K562 (cell line): ENCODE results near the gene MFSD6. TPM values are rescaled to one million over a fixed set of nuclear protein-coding genes. Genes with fewer than 3 reads are reported as not detected.

Source experiments
- ATAC-seq: fragments of 200-7000 bp; cut with Tn5 transposase; 3 replicates; pipeline ENCODE4 v1.9.1; 2020; ENCODE audit warnings: moderate library complexity
- BruUV-seq: library from RNA; stranded (reverse); fragments of 400-500 nt; replicated peaks from 2 replicates; lab custom pipeline; 2021; lab: Mats Ljungman, UMichigan
- CTCF ChIA-PET: fragments of 300-600 bp; formaldehyde crosslinking; extraction: SDS; loops from one replicate; lab custom pipeline; 2021; ENCODE audit warnings: low intra/inter-chr PET ratio; lab: Yijun Ruan, JAX
- POLR2A ChIA-PET: fragments of 300-600, 350-650 bp; sonication (Branson Sonifier 250); formaldehyde crosslinking; extraction: SDS; loops from one replicate; lab custom pipeline; 2021; ENCODE audit warnings: antibody characterized with exemption, inconsistent platforms; lab: Yijun Ruan, JAX
- DNase-seq, 4 experiments: peaks; one replicate each; pipeline versions ENCODE4 v3.0.0 to v3.0.0-alpha.2; 2011 to 2018; ENCODE audit warnings: low spot score in 3 of 4, mixed read lengths in 3 of 4; ENCODE audit errors: extremely low read depth in 1 of 4
- FAIRE-seq: peaks from 2 replicates; lab custom pipeline; 2011; peaks lifted over from hg19 to GRCh38; lab: Jason Lieb, UNC
- H2AFZ ChIP-seq: 2 replicates; pipeline ENCODE4 v1.6.0; 2011; ENCODE audit warnings: low read depth, low read length, control low read depth, inconsistent platforms
- H3K27ac ChIP-seq: fragments of 200-600 bp; 3 replicates; pipeline ENCODE4 v1.8.0; 2011; ENCODE audit warnings: low read depth, mild to moderate bottlenecking, control low read depth, inconsistent platforms, low read length, moderate library complexity, mixed read lengths; ENCODE audit errors: extremely low read depth
- H3K27me3 ChIP-seq, 2 experiments: fragments of 300-600 bp in 1 of 2; 2 replicates in 1 of 2; 3 replicates in 1 of 2; pipeline versions ENCODE4 v1.6.0 to v1.8.0; 2011; ENCODE audit warnings: inconsistent platforms in 2 of 2, low read length in 2 of 2, mild to moderate bottlenecking in 1 of 2, mixed read lengths in 1 of 2, moderate library complexity in 1 of 2; ENCODE audit not compliant: control insufficient read depth in 2 of 2, insufficient read depth in 2 of 2
- H3K36me3 ChIP-seq: fragments of 300-600 bp; 3 replicates; pipeline ENCODE4 v1.8.0; 2011; ENCODE audit warnings: mild to moderate bottlenecking, low read length, inconsistent platforms; ENCODE audit not compliant: control insufficient read depth, insufficient read depth
- H3K4me1 ChIP-seq, 2 experiments: fragments of 200-600 bp in 1 of 2; replicated peaks in 1 of 2; 2 replicates in 1 of 2; 3 replicates in 1 of 2; pipeline versions ENCODE4 v1.5.1 to v1.8.0; 2011; ENCODE audit warnings: inconsistent platforms in 2 of 2, low read length in 2 of 2, mild to moderate bottlenecking in 1 of 2, mixed read lengths in 1 of 2, moderate library complexity in 1 of 2; ENCODE audit not compliant: control insufficient read depth in 2 of 2, insufficient read depth in 2 of 2
- H3K4me2 ChIP-seq: 2 replicates; pipeline ENCODE4 v1.6.1; 2011; ENCODE audit warnings: low read length, control low read depth, inconsistent platforms, mixed read lengths; ENCODE audit not compliant: insufficient read depth
- H3K4me3 ChIP-seq: fragments of 200-600 bp; sonication (generic), shearing (Covaris generic); 2 replicates; pipeline ENCODE4 v1.5.1; 2016; ENCODE audit warnings: control low read depth, inconsistent platforms
- H3K79me2 ChIP-seq: fragments of 200-600 bp; 3 replicates; pipeline ENCODE4 v1.8.0; 2011; ENCODE audit warnings: low read length, inconsistent platforms; ENCODE audit not compliant: control insufficient read depth, insufficient read depth
- H3K9ac ChIP-seq, 2 experiments: 2 replicates each; pipeline versions ENCODE4 v1.6.0 to v1.6.1; 2011; ENCODE audit warnings: low read depth in 2 of 2, low read length in 2 of 2, control low read depth in 1 of 2, inconsistent platforms in 1 of 2, mild to moderate bottlenecking in 1 of 2, mixed read lengths in 1 of 2; ENCODE audit not compliant: insufficient read depth in 1 of 2
- H3K9me1 ChIP-seq: one replicate; pipeline ENCODE4 v1.6.0; 2011; ENCODE audit warnings: inconsistent platforms, mild to moderate bottlenecking, low read length, moderate library complexity; ENCODE audit not compliant: control insufficient read depth, insufficient read depth
- H3K9me3 ChIP-seq: replicated peaks from 2 replicates; pipeline ENCODE4 v1.5.1; 2011; ENCODE audit warnings: low read depth, low read length, inconsistent platforms; ENCODE audit not compliant: control insufficient read depth, insufficient read depth
- H4K20me1 ChIP-seq: replicated peaks from 2 replicates; pipeline ENCODE4 v1.6.1; 2011; ENCODE audit warnings: low read length, inconsistent platforms, mixed read lengths; ENCODE audit not compliant: control insufficient read depth, insufficient read depth
- AFF4 ChIP-seq: sonication (generic); formaldehyde crosslinking; IDR thresholded peaks from 2 replicates; pipeline ENCODE4 v1.8.0; 2023; ENCODE audit warnings: mild to moderate bottlenecking, missing genetic modification reagents
- E2F8 ChIP-seq: fragments of 450-650 bp; IDR thresholded peaks from 2 replicates; pipeline ENCODE4 v1.7.1; 2018; ENCODE audit warnings: mild to moderate bottlenecking, low read depth; ENCODE audit not compliant: partially characterized antibody
- NFYB ChIP-seq: IDR thresholded peaks from 2 replicates; pipeline ENCODE4 v1.6.1; 2011; ENCODE audit warnings: mild to moderate bottlenecking, moderate library complexity; ENCODE audit not compliant: insufficient read length; ENCODE audit errors: extremely low read depth
- WGBS: fragments of 100-300 bp; shearing (Covaris generic); methylation state at CpG from one replicate; pipeline ENCODE4 v1.1.6; 2016; ENCODE audit warnings: low coverage, mixed read lengths; ENCODE audit not compliant: insufficient coverage; ENCODE audit errors: missing lambda C conversion rate; 5-methylcytosine and 5-hydroxymethylcytosine counted together
- in situ Hi-C: fragments of 300-500 bp; cut with MboI; formaldehyde crosslinking; loops from 4 replicates; pipeline ENCODE4 v1.15.0; 2018; ENCODE audit warnings: inconsistent platforms, mixed read lengths
- intact Hi-C: fragments of 100-400 bp; cut with micrococcal nuclease; formaldehyde crosslinking; loops from 2 replicates; pipeline ENCODE4 v1.14.2; 2022
- polyA plus RNA-seq, 8 experiments: library from polyadenylated mRNA; depleted of rRNA in 4 of 8; stranded (reverse) in 5 of 8; unstranded in 3 of 8; fragments of >200 nt; fragmentation: Nextera tagmentation in 2 of 8; fragmentation: Illumina TruSeq in 1 of 8; extraction: Ambion mirVana in 2 of 8; extraction: Trizol in 1 of 8; gene quantifications; 2 replicates each; pipeline versions ENCODE4 v1.2.1 to v1.2.3, GENCODE V29; 2011 to 2014; ENCODE audit warnings: inconsistent platforms in 1 of 8, missing spikeins in 1 of 8
- total RNA-seq, 7 experiments: library from RNA; depleted of rRNA in 6 of 7; stranded (reverse); fragments of >200 nt in 6 of 7; fragmentation: Illumina TruSeq in 2 of 7; extraction: Trizol in 2 of 7; gene quantifications; 2 replicates each; pipeline versions ENCODE4 v1.2.1 to v1.2.3, GENCODE V29; 2011 to 2021; ENCODE audit warnings: low replicate concordance in 1 of 7

MFSD6 gene
- total and polyA plus RNA-seq, 9 of the 15 experiments (the other 6 are each of a cell fraction or from before 2014, with no cell fraction given) = 1.1 to 7.9 (median 4.4) TPM

GRCh38 chr2:190532581-190532980, 124.4 kb downstream of the MFSD6 start:
- CTCF ChIA-PET = no interaction called here
- Histone ChIP-seq H2AFZ (peak overlapping the region; percentile 47; the same call in 1 of the 2 replicates), H4K20me1 (no peaks in the 10 kb centered on the region), H3K36me3 (peaks cover 7% of the 10 kb centered on the region; the same call in 2 of the 3 replicates), H3K79me2 (peaks cover 30% of the 10 kb centered on the region), H3K27ac (peak overlapping the region; percentile 22; the same call in 1 of the 3 replicates), H3K9me1 (no peaks in the 10 kb centered on the region), H3K9ac (no peak overlapping the region; a peak in 1 of 4 replicates), H3K4me3 (no peak overlapping the region), H3K4me2 (no peak overlapping the region), H3K9me3 (peaks cover 4% of the 10 kb centered on the region; the same call in 1 of the 2 replicates), H3K4me1 (peaks cover 10 to 46% of the 10 kb centered on the region in 2 experiments; a peak in 4 of 5 replicates), H3K27me3 (no peaks in the 10 kb centered on the region)
- DNase-seq (no peak), ATAC-seq (no peak), FAIRE-seq (no peak)
- intact Hi-C loops (loop anchor here (5.0 to 10.0 kb wide), 2 partner anchors 50 to 272 kb away; no protein-coding TSS in a partner anchor), in situ Hi-C loops (no loop called here)
- BruUV-seq = no TSS peak
- WGBS = 93% methylated on average over 4 of the region's 4 CpGs
- POLR2A ChIA-PET = interaction anchor here (0.6 kb wide), 2 partner anchors 123 to 458 kb away, joined by 3 read pairs; no protein-coding TSS in a partner anchor
- TF ChIP-seq E2F8 (no peak), AFF4 (CRISPR knock-in tag) (no peak), NFYB (no peak)
